ACHN (cell line): Measurements from ENCODE around the gene STARD8.
"Not testable (repeated sequence)": the region's sequence is repeated elsewhere in the genome, so short reads cannot be mapped to it uniquely, and the experiment has no call there.

Source experiments
- DNase-seq: peaks from one replicate; pipeline ENCODE4 v3.0.0-alpha.2; 2015
- in situ Hi-C: cut with HindIII; loops from 2 replicates; pipeline ENCODE4 v1.10.0; 2017; ENCODE audit warnings: low sequenced_read_pairs, low pct_ligation_motif_present, low pct_unique_long_range_greater_than_20kb

The STARD8 gene

DNA sequence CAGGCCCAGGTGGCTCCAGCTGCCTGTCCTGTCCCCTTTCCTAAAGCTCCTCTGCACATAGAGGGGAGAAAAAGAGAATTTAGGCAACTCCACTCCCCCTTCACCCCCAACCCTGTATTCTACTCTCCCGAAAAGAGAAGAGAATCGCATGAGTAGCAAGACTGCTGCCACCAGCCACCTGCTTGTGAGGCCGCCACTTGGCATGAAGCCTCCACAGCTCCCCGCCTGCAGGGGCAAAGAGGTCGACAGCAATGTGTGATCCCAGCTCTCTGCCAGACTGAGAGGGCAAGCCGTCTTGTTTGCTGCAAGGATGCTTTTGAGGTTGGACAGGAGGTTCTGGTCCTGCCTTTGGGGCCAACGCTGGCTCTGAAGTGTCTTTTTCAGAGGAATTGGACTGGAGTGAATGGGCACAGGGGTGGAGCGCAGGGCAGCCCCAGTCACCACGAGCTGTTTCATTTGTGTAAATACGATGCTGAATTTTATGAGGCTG, 77.1 kb downstream of the STARD8 start:
- DNase-seq, result no peak

DNA sequence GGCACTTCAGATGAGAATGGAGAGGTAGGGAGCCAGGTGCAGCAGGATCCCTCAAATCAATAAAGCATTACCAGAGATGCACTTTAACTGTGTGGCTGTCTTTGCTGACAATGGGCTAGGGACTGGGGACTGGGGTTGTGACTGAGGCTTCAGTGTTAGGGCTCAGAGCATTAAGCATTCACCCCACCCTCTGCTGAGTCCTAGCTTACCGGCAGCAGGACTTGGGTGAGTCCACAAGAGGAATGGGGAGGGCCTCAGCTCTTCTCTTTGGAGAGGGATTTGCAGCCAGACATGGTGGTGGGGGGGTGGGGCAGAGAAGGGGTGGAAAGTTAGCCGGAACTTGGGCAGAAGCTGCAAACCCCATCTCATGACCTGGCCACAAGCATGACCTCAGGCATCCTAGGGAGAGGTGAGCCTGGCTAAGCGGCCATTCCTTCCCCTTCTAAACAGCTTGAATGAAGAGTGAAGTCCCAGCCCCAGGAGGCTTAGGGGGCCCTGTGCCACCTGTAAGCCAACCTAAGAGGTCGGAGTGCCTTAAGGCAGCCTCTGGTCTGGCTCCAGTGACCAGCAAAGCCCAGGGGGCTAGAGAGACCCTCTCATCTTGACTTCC, 78.4 kb downstream of the STARD8 start:
- DNase-seq, result no peak
- in situ Hi-C loops, result no loop called here

More for the DNA sequence above, 77.1 kb downstream of the STARD8 start:
- in situ Hi-C loops, result loop anchor here (25.0 kb wide), 1 partner anchor 187 kb away; no protein-coding TSS in a partner anchor

DNA sequence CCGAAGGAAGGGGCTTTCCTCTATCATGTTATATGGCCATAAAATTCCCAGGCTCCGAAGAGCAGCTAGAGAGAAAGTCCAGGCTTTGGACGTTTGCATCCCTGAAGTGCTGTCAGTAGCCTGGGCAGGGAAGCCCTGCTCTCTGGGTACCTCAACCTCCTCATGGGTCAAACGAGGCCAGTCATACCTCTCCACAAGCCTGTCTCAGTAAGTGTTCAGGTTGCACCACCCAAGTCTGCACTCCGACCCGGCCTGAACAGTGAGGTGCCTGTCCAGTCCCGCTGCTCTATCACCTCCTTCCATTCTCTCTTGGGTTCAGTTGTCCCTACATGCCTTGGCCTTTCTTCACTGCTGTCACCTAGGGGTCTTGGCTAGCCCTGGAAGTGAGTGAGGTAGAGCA, 78.9 kb downstream of the STARD8 start:
- in situ Hi-C loops, result no loop called here

DNA sequence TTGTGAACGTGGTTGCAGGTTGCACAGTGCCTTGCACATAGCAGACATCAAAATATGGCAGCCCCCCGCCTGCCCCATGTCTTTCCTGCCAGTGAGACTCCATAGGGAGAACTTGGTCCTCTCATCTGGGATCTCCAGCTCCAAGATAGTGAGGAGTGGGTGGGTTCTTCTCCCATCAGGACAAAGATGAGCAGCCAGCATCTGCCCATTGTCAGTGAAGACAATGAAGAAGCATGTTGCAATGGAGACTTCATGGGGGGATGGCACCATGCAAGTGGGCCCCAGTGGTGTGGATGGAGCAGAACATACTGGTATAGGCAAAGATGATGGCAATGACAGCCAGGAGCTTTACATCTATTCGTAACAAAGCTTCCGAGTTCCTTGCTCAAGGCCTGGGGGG, 80.2 kb downstream of the STARD8 start:
- DNase-seq, result no peak
- in situ Hi-C loops, result no loop called here

More for the DNA sequence above, 78.9 kb downstream of the STARD8 start:
- DNase-seq, result no peak

GRCh38 chrX:68728186-68728585, 80.7 kb downstream of the STARD8 start:
- no peak for DNase-seq
- in situ Hi-C loops, result no loop called here

GRCh38 chrX:68731254-68731653, 83.8 kb downstream of the STARD8 start:
- in situ Hi-C loops, result no loop called here
- DNase-seq, result no peak

DNA sequence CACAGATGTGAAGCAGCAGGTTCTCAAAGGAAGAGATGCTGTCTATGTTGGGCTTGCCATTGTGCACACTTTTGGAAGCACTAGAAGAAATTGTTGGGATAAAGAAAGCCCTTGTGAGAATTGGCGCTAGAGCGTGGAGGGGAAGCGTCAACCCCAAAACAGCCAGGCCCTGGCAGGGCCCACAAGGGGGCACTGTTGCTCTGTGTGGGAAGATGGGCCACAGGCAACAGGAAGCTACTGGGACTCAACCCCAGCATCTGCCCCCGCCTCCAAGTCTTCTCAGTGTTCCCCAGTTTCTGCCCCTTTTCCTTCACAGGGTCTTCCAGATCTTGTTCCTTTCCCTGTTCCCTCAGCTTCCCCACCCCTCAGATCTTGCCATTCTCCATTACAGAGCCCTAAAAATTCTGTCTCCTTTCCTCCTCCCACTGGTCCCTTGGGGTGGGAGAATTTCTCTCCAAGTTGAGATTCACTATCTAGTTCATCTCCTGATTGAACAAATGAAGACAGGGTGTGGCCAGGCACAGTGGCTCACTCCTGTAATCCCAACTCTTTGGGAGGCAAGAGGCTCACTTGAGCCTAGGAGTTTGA, 85.5 kb downstream of the STARD8 start:
- in situ Hi-C loops, result no loop called here
- peak; percentile 46 for DNase-seq

GRCh38 chrX:68735266-68735665, 87.8 kb downstream of the STARD8 start:
- DNase-seq, result no peak
- in situ Hi-C loops, result no loop called here

DNA sequence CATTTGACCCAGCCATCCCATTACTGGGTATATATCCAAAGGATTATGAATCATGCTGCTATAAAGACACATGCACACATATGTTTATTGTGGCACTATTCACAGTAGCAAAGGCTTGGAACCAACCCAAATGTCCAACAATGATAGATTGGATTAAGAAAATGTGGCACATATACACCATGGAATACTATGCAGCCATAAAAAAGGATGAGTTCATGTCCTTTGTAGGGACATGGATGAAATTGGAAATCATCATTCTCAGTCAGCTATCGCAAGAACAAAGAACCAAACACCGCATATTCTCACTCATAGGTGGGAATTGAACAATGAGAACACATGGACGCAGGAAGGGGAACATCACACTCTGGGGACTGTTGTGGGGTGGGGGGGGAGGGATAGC, 94.4 kb downstream of the STARD8 start:
- in situ Hi-C loops, DNase-seq: not testable (repeated sequence)

DNA sequence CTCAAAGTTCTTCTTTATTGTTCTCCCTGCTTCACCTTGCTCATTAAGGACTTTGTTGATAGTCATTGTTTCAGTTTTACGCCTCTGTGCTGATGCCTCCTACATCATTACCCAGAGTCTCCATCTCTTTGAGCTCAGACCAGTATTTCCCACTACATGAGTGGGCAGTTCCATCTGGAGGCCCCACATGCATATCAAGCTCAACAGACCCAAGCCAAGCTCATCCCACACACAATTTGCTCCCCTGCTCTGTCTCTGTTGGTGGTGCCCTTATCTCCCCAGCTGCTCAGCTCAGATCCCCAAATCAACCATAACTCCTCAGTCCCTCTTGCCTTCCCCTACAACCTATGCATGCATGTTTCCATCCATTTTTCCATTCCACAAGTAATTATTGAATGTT, 96.3 kb downstream of the STARD8 start:
- in situ Hi-C loops, result no loop called here
- no peak for DNase-seq

- DNase-seq, result no peak
- in situ Hi-C loops, result no loop called here
Measured at GRCh38 chrX:68746988-68747387, 99.5 kb downstream of the STARD8 start.

DNA sequence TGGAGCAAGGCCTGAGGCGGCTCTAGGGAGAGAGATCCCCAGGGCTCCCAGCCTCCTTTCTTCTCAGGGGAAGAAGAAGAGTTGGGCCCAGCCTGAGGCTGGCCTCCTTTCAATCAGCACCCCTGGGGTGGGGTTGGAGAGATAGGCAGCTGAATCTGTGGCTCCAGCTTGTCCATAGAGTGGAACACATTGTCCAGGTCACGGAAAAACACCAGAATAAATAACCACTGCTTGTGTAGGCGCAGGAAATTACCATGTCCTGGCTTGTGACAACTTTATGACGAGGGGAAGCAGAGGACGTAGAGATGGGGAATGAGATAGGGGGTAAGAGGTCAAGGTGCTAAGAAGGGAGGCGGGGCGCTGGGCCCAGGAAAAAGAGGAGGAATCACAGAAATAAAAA, 100.6 kb downstream of the STARD8 start:
- no peak for DNase-seq
- in situ Hi-C loops, result no loop called here

DNA sequence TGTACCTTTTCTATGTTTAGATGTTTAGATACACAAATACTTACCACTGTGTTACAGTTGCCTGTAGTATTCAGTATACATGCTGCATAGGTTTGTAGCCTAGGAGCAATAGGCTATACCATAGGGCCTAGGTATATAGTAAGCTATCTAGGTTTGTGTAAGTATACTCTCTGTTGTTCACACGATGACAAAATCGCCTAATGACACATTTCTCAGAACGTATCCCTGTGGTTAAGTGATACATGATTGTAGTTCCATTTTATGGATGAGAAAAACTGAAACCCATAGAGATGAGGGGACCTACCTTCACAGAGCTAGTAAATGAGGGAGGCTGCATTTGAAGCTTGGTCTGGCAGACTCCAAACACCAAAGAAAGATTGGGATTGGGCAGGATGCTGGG, 102.0 kb downstream of the STARD8 start:
- DNase-seq, result no peak
- in situ Hi-C loops, result no loop called here

DNA sequence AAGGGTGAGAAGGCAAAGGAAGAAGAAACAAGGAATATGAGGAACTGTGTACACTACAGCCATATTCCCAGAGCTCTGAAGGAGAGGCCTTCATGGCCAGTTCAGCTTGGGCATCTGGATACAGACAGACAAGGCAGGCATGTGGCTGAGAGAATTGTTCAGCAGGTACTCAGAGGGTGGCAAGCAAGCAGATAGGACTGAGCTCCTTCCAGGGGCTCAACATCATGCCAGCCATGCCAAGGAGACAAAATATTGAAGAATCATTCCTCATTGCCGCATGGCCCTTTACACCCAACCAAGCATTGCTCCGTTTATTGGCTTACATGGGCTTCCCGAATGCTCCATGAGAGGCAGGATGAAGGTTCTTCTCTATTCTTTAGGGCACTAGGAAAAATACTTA, 102.8 kb downstream of the STARD8 start:
- in situ Hi-C loops, result no loop called here
- DNase-seq, result no peak

GRCh38 chrX:68751372-68751771, 103.9 kb downstream of the STARD8 start:
- in situ Hi-C loops, result no loop called here
- no peak for DNase-seq

- in situ Hi-C loops, result no loop called here
- DNase-seq, result no peak
Measured at GRCh38 chrX:68753218-68753617, 105.8 kb downstream of the STARD8 start.

DNA sequence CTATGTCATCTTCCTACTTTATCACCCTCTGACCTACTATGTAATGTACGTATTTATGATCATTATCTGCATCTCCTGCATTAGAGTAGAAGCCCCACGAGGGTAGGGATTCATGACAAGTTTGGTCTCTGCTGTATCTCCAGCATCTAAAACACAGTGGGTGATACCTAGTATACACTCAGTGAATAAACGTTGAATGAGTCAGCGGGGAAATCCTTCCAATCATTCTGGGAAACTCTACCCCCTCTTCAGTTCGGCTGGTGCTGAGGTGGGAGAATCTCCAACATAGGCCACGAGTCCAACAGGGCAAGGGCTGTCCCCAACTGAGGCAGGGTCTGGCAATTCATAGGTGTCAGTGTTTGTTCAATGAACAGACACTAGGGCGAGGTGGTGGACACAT, 106.9 kb downstream of the STARD8 start:
- in situ Hi-C loops, result no loop called here
- DNase-seq, result no peak

DNA sequence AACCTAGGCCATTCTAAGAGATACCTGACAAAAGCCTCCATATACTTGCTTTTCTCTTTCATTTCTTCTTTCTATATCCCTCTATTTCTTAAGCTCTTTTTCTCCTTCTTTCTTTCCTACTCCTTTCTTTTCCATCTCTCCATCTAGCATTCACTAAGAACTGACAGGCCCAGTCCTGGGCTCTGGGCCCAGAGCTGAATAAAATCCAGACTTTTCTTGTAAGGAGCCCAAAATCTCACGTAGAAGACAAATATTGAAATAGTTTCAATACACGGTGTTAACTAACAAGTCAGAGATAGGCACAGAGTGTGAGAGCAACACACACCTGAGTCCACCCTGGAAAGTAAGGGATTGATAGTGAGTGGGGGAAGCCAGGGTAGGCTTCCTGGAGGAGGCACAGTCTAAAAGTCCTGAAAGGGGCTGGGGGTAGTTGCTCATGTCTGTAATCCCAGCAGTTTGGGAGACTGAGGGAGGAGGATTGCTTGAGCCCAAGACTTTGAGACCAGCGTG, 108.2 kb downstream of the STARD8 start:
- DNase-seq, result no peak
- in situ Hi-C loops, result no loop called here

DNA sequence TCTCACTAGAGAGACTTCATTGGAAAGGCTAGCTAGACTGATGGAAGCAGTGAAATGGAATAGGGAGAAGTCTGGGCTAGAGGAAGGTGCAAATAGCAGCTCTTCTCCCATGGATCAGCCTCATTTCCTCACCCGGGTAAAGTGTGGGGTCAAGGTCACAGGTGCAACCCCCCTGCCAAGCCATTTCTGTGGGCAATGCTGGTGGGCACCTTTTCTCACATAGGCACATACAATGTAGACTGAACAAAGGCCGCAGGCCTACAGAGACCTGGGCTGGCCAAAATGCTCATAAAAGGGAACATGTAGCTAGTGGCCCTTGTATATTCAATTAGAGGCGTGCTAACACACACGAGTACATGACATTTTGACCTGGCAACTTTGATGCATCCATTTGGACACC, 109.9 kb downstream of the STARD8 start:
- DNase-seq, result no peak
- in situ Hi-C loops, result no loop called here

DNA sequence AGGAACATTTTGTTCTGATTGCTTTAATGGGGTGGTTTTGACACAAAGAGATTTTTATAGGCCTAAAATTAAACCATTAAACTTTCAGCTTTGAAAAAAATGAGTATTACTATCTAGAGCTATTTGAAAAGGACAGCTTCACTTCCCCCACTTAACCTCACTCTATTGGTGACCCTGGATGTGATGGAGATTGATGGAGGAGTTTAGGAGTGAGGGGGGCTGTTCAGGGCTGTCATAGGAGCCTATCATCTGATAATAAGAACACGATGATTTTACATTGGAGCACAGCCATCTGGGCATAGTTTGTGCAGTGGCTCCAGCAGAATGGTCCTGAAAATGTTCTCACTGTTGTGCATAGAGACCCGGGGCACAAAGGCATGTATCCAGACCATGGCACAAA, 110.3 kb downstream of the STARD8 start:
- in situ Hi-C loops, result no loop called here
- no peak for DNase-seq
